ENCODE data around the gene USP16.
A peak's percentile ranks its signal among the peaks of the same experiment; 100 is the strongest.

USP16 gene

DNA sequence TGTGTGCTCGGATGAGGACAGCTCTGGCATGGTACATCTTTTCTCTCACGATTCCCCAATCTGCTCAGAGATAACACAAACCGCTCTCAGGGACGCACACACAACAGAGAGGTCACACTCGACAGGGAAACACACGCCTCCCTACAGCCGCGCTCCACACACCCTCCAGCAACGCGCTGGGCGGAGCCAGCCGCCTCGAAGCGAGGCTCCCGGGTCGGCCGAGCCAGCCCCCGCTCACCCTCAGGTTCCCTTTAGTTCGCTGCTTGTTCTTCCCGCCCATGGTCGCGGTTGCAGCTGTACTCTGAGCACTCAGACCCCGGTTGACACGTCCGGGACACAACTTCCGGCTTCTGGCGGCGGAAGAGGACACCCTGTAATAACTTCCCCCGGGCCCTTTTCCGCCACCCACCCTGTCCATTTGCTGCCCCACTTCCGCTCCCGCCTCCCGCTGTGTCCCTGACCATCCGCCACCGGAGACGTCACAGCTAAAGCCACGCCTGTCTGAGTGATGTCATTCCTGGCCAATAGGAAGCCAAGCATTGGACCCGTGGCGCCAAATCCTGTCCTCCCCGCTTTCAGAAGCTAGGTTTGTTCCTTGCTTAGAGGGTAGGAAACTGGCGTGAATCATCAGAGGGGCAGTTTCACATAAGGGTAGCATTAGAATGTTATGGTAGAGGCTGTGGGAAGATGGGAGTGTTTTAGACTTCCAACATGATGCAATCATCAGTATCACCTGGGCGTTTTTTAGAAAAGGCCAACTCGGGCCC lies 31.8 kb upstream of the USP16 start, which contains the start of gene LTN1:
Gene LTN1 (minus strand): TSS at position 352 of the 767 bp plus-strand sequence. CDS start 72 bp downstream, at position 280.
- peaks cover 6% of the 10 kb centered on the region; the same call in 1 of the 2 replicates for H3K36me3 ChIP-seq (ENCODE audit: insufficient read depth, low read length)
- H3K4me1 ChIP-seq (ENCODE audit: insufficient read depth, low read length), result peaks cover 35% of the 10 kb centered on the region
- H3K9ac ChIP-seq (ENCODE audit: low read depth, low read length), result peak within 1 kb of the TSS; percentile 64
- peaks cover 49% of the 10 kb centered on the region for H3K79me2 ChIP-seq (ENCODE audit: insufficient read depth, low read length)
- H3K4me2 ChIP-seq (ENCODE audit: insufficient read depth, low read length), result peak within 1 kb of the TSS; percentile 78
- peak; percentile 92 for ATAC-seq (ENCODE audit: insufficient read depth, low read depth)
- no peaks in the 10 kb centered on the region for H3K9me3 ChIP-seq (ENCODE audit: insufficient read depth, low read length, severe bottlenecking)
- peak within 1 kb of the TSS; percentile 67 to 80 for H3K4me3 ChIP-seq (ENCODE audit: low read depth in 1 of 2, low read length in 2 of 2)
- no peak for TF ChIP-seq EZH2 (IDR thresholded peaks at IDR 0.05; ENCODE audit: borderline replicate concordance, low read depth, low read length, severe bottlenecking)
- TF ChIP-seq, protein P1, sequence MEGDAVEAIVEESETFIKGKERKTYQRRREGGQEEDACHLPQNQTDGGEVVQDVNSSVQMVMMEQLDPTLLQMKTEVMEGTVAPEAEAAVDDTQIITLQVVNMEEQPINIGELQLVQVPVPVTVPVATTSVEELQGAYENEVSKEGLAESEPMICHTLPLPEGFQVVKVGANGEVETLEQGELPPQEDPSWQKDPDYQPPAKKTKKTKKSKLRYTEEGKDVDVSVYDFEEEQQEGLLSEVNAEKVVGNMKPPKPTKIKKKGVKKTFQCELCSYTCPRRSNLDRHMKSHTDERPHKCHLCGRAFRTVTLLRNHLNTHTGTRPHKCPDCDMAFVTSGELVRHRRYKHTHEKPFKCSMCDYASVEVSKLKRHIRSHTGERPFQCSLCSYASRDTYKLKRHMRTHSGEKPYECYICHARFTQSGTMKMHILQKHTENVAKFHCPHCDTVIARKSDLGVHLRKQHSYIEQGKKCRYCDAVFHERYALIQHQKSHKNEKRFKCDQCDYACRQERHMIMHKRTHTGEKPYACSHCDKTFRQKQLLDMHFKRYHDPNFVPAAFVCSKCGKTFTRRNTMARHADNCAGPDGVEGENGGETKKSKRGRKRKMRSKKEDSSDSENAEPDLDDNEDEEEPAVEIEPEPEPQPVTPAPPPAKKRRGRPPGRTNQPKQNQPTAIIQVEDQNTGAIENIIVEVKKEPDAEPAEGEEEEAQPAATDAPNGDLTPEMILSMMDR (IDR thresholded peaks at IDR 0.05; ENCODE audit: borderline replicate concordance, extremely low read depth, low read length, poor library complexity, severe bottlenecking), result no peak
- peak; percentile 99 for DNase-seq
- H3K27ac ChIP-seq (ENCODE audit: low read length), result peak within 1 kb of the TSS; percentile 83
- H3K27me3 ChIP-seq (ENCODE audit: insufficient read depth, low read length, poor library complexity), result no peaks in the 10 kb centered on the region
- peak within 1 kb of the TSS; percentile 84 for H2AFZ ChIP-seq (ENCODE audit: low read depth, low read length)
- H4K20me1 ChIP-seq (ENCODE audit: insufficient read depth, low read length), result no peaks in the 10 kb centered on the region

DNA sequence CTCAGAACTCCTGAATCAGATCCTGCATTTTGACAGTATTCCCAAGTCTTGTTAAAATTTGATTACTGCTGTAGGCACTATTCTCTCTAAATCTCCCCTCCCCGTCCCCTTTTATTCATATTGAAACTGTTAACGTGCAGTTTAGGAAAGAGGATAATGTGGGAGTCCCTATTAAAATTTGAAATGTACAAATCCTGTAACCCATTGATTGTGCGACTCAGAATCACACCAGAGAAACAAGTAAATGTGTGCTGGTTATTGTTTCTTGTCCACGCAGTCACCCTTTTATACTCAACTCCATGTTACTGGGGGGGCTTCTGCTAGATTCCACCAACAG lies 31.2 kb upstream of the USP16 start:
- Histone ChIP-seq H3K36me3 (ENCODE audit: insufficient read depth, low read length) (peaks cover 6% of the 10 kb centered on the region; the same call in 1 of the 2 replicates), H2AFZ (ENCODE audit: low read depth, low read length) (peak overlapping the region; percentile 56), H3K9ac (ENCODE audit: low read depth, low read length) (peak overlapping the region; percentile 64), H3K79me2 (ENCODE audit: insufficient read depth, low read length) (peaks cover 44% of the 10 kb centered on the region), H4K20me1 (ENCODE audit: insufficient read depth, low read length) (no peaks in the 10 kb centered on the region), H3K9me3 (ENCODE audit: insufficient read depth, low read length, severe bottlenecking) (no peaks in the 10 kb centered on the region), H3K4me2 (ENCODE audit: insufficient read depth, low read length) (peak overlapping the region; percentile 69), H3K4me1 (ENCODE audit: insufficient read depth, low read length) (peaks cover 35% of the 10 kb centered on the region), H3K27ac (ENCODE audit: low read length) (peak overlapping the region; percentile 83), H3K4me3 (ENCODE audit: low read depth in 1 of 2, low read length in 2 of 2) (peak overlapping the region; percentile 16 to 80; a peak in 3 of 4 replicates), H3K27me3 (ENCODE audit: insufficient read depth, low read length, poor library complexity) (no peaks in the 10 kb centered on the region)
- ATAC-seq (ENCODE audit: insufficient read depth, low read depth), result no peak
- DNase-seq, result no peak
- no peak for TF ChIP-seq EZH2 (IDR thresholded peaks at IDR 0.05; ENCODE audit: borderline replicate concordance, low read depth, low read length, severe bottlenecking)
- TF ChIP-seq, protein P1 (IDR thresholded peaks at IDR 0.05; ENCODE audit: borderline replicate concordance, extremely low read depth, low read length, poor library complexity, severe bottlenecking), result no peak

DNA sequence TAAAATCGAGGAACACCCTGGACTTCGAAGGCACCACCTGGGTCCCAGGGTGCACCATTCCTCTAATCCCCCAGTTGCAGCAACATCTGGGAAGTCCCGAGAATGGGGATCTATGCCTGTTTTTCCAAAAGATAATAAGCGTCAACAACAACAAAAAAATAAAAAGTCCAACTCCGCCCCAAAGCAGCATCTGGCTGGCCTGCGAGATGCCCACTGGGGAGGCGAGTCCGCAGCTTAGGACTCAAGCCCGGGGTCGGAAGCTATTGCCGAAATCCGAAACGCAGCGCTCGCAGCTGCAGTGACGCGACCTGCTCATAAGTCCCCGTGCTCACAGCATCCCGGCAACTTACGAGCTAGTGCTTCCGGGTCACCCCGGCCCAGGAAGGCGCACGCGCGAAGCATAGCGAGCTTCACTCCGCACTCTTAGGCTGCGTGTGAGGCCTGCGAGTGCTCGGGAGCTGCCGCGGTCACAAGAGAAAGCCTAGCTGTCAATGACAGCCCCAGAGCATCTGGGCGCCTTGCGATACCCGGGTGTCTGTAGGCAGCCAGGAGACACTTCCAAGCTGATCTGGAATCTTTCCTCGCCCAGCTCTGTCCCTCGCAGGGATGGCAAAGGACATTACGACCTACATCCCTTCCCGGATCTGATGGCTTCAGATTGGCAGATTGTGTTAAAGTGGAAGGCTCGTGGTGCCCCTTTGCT lies 21.9 kb upstream of the USP16 start:
- H4K20me1 ChIP-seq (ENCODE audit: insufficient read depth, low read length), result no peaks in the 10 kb centered on the region
- no peaks in the 10 kb centered on the region for H3K27me3 ChIP-seq (ENCODE audit: insufficient read depth, low read length, poor library complexity)
- TF ChIP-seq, protein P1 (IDR thresholded peaks at IDR 0.05; ENCODE audit: borderline replicate concordance, extremely low read depth, low read length, poor library complexity, severe bottlenecking), result peak; percentile 6
- no peak for TF ChIP-seq EZH2 (IDR thresholded peaks at IDR 0.05; ENCODE audit: borderline replicate concordance, low read depth, low read length, severe bottlenecking)
- H3K27ac ChIP-seq (ENCODE audit: low read length), result peak overlapping the region; percentile 95
- peaks cover 17% of the 10 kb centered on the region for H3K36me3 ChIP-seq (ENCODE audit: insufficient read depth, low read length)
- ATAC-seq (ENCODE audit: insufficient read depth, low read depth) (peak; percentile 99), DNase-seq (peak; percentile 95)
- no peaks in the 10 kb centered on the region for H3K9me3 ChIP-seq (ENCODE audit: insufficient read depth, low read length, severe bottlenecking)
- H3K4me3 ChIP-seq (ENCODE audit: low read depth in 1 of 2, low read length in 2 of 2), result peak overlapping the region; percentile 54 to 92; a peak in 3 of 4 replicates
- peak overlapping the region; percentile 83 for H3K9ac ChIP-seq (ENCODE audit: low read depth, low read length)
- H2AFZ ChIP-seq (ENCODE audit: low read depth, low read length), result peak overlapping the region; percentile 94
- peaks cover 16% of the 10 kb centered on the region for H3K4me1 ChIP-seq (ENCODE audit: insufficient read depth, low read length)
- peak overlapping the region; percentile 80 for H3K4me2 ChIP-seq (ENCODE audit: insufficient read depth, low read length)
- peaks cover 15% of the 10 kb centered on the region for H3K79me2 ChIP-seq (ENCODE audit: insufficient read depth, low read length)

Measured in DND-41 (cell line).